Immature natural killer cell (primary cell): ENCODE results near the gene LPCAT1. TPM values are rescaled to one million over a fixed set of nuclear protein-coding genes. Genes with fewer than 3 reads are reported as not detected.
"Not testable (repeated sequence)": the region's sequence is repeated elsewhere in the genome, so short reads cannot be mapped to it uniquely, and the experiment has no call there.

Experiments used
- DNase-seq, 3 donors: peaks; one replicate each; pipeline ENCODE4 v3.0.0; 2022; ENCODE audit warnings: mixed read lengths in 1 of 3
- H3K27ac Mint-ChIP-seq, 6 donors: one replicate each; pipeline ENCODE4 v1.8.0; 2020; ENCODE audit warnings: mixed read lengths in 6 of 6, mild to moderate bottlenecking in 5 of 6, inconsistent platforms in 4 of 6, moderate library complexity in 3 of 6
- H3K27me3 Mint-ChIP-seq, 3 donors: one replicate each; pipeline ENCODE4 v1.8.0; 2020 to 2021; ENCODE audit warnings: low read depth in 3 of 3, mild to moderate bottlenecking in 3 of 3, mixed read lengths in 3 of 3, moderate library complexity in 3 of 3, inconsistent platforms in 1 of 3
- H3K36me3 Mint-ChIP-seq, 3 donors: one replicate each; pipeline ENCODE4 v1.8.0; 2020; ENCODE audit warnings: mixed read lengths in 3 of 3, inconsistent platforms in 2 of 3, mild to moderate bottlenecking in 2 of 3
- H3K4me1 Mint-ChIP-seq, 2 donors: one replicate each; pipeline ENCODE4 v1.8.0; 2020; ENCODE audit warnings: inconsistent platforms in 2 of 2, mild to moderate bottlenecking in 2 of 2, mixed read lengths in 2 of 2, moderate library complexity in 1 of 2
- H3K4me3 Mint-ChIP-seq, 5 donors: one replicate each; pipeline ENCODE4 v1.8.0; 2020; ENCODE audit warnings: mild to moderate bottlenecking in 5 of 5, mixed read lengths in 5 of 5, inconsistent platforms in 3 of 5, moderate library complexity in 3 of 5
- H3K9me3 Mint-ChIP-seq, 6 donors: one replicate each; pipeline ENCODE4 v1.8.0; 2020; ENCODE audit warnings: mild to moderate bottlenecking in 6 of 6, mixed read lengths in 6 of 6, inconsistent platforms in 4 of 6, moderate library complexity in 3 of 6
- polyA plus RNA-seq, 3 donors: library from polyadenylated mRNA; unstranded; fragments of 300-500 nt; fragmentation: Illumina TruSeq; gene quantifications; one replicate each; pipeline ENCODE4 v1.2.3, GENCODE V29; 2021

Gene LPCAT1
- polyA plus RNA-seq, 3 donors from 2014 or later = 107 to 255 (median 144) TPM

- DNase-seq = no peak
- Mint-ChIP-seq H3K27ac (no peak overlapping the region), H3K4me3 (no peak overlapping the region), H3K36me3 (no peaks in the 10 kb centered on the region), H3K9me3 (no peaks in the 10 kb centered on the region), H3K27me3 (peaks cover 0 to 7% (median 5%) of the 10 kb centered on the region in 3 donors), H3K4me1 (peaks cover 0 to 3% of the 10 kb centered on the region in 2 donors)
These were observed 37.7 kb upstream of the LPCAT1 start for GRCh38 chr5:1561402-1561929.

DNA sequence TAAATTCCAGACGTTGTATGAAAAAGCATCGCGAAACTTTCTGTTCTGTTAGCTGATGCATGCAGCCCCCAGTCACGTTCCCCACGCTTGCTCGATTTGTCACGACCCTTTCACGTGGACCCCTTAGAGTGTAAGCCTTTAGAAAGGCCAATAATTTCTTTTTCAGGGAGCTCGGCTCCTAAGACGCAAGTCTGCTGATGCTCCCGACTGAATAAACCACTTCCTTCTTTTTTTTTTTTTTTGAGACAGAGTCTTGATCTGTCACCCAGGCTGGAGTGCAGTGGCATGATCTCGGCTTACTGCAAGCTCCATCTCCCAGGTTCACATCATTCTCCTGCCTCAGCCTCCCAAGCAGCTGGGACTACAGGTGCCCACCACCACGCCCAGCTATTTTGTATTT, 36.7 kb upstream of the LPCAT1 start:
- not testable (repeated sequence) for H3K9me3 Mint-ChIP-seq, H3K27ac Mint-ChIP-seq, DNase-seq, H3K4me1 Mint-ChIP-seq, H3K36me3 Mint-ChIP-seq, H3K27me3 Mint-ChIP-seq, H3K4me3 Mint-ChIP-seq

DNA sequence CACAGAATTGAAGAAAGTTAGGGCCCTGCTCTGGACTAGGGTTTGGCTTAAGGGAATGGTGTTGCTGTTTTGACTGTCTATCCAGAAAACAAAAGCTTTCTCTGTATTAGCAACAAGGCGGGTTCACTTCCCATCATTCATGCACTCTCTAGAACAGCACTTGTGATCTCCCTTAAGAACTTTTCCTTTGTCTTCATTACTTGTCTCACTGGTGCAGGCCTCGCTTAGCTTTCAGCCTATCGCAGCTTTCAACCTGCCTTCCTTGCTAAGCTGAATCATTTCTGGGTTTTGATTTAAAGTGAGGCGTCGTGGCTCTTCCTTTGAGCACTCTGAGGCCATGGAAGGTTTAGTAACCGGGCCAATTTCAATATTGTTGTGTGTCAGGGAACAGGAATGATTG, 35.2 kb upstream of the LPCAT1 start:
- H3K4me3 Mint-ChIP-seq = no peak overlapping the region
- DNase-seq = no peak
- H3K27ac Mint-ChIP-seq = no peak overlapping the region
- H3K36me3 Mint-ChIP-seq = no peaks in the 10 kb centered on the region
- peaks cover 0 to 3% of the 10 kb centered on the region in 2 donors for H3K4me1 Mint-ChIP-seq
- no peaks in the 10 kb centered on the region for H3K9me3 Mint-ChIP-seq
- peaks cover 0 to 9% (median 5%) of the 10 kb centered on the region in 3 donors for H3K27me3 Mint-ChIP-seq

- peaks cover 0 to 3% of the 10 kb centered on the region in 2 donors for H3K4me1 Mint-ChIP-seq
- H3K27ac Mint-ChIP-seq = no peak overlapping the region
- H3K9me3 Mint-ChIP-seq = no peaks in the 10 kb centered on the region
- DNase-seq = no peak
- H3K4me3 Mint-ChIP-seq = no peak overlapping the region
- H3K27me3 Mint-ChIP-seq = peaks cover 0 to 11% (median 5%) of the 10 kb centered on the region in 3 donors
- H3K36me3 Mint-ChIP-seq = no peaks in the 10 kb centered on the region
These were observed 33.5 kb upstream of the LPCAT1 start for GRCh38 chr5:1557114-1557873.

DNA sequence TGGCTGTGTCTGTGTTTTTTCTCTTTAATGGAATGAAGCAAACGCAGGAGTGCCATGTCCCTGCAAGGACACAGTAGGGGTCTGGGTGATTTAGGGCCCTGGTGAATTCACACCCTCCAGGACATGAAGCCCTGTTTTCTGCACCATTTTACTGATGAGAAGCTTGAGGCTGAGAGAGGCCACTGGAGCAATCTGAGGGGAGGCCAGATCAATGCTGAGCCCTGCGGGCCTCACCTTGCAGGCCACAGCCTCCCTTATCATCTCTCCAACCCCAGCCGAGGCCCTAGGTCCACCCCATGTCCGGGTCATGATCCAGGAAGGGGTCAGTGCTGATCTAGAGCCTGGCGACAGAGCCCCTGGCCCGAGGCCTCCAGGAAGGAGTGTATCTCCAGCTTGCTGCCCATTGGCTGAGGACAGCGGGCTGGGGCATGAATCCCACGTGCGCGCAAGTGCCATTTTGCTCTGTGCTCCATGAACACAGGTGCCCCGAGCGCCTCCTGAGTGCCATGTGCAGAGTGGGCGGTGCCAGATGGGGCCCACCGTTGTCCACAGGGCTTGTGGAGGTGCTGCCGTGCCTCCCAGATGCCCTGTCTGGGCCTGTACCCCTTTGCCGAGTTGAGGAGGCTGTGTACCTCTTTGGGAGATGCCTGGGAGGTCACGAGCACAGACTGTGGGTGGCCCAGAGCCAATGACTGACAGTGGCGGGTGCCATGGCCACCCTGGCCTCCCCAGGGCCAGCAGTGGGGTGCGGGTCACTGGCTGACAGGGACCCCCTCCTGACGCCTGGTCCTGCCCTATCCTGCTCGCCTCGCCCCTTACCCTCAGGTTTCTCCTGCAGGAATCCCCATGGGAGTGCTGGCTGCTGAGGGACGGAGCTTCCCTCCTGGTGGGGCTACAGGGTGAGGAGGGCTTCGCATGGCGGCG, 32.3 kb upstream of the LPCAT1 start:
- Mint-ChIP-seq H3K27me3 (peaks cover 0 to 9% (median 4%) of the 10 kb centered on the region in 3 donors), H3K27ac (no peak overlapping the region), H3K4me3 (no peak overlapping the region), H3K36me3 (no peaks in the 10 kb centered on the region), H3K9me3 (no peaks in the 10 kb centered on the region), H3K4me1 (peaks cover 0 to 3% of the 10 kb centered on the region in 2 donors)
- no peak for DNase-seq

DNA sequence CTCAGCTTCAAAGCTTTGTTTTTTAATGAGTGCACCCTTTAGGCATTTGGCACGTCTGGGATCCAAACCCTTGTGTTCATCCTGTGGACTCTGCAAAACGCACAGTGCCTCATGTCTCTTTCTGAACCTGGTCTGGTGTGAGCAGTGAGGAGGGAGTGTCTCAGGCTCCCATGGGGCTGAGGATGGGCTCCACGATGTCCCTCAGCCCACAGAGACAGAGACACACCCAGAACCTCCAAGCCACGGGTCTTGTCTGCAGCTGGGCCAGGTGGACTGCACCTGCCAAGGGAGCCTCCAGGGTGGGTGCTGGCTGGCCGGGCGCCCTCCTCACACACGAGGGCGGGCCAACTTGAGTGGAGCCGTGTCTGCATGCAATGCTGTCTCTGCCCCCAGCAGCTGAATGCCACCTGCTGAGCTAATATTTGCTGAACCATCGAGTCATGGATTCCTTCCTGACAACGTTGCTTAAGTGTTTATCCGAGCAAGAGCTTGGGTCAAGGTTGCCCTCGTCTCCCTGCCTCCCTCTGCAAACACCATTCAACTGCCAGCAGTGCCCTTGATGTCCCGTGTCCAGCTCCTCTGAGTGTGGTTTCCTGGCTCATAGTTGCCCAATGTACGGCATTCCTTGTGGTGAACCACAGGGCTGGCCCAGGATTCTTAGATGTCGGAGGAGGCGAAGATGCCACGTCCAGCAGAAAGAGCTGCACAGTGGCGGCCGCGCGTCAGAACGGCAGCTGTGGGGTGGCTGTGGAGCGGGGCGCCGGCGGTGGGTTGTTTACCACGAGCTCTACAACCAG, 31.4 kb upstream of the LPCAT1 start:
- H3K9me3 Mint-ChIP-seq = no peaks in the 10 kb centered on the region
- no peak for DNase-seq
- H3K4me1 Mint-ChIP-seq = peaks cover 0 to 3% of the 10 kb centered on the region in 2 donors
- H3K27ac Mint-ChIP-seq = no peak overlapping the region
- no peak overlapping the region for H3K4me3 Mint-ChIP-seq
- H3K36me3 Mint-ChIP-seq = no peaks in the 10 kb centered on the region
- peaks cover 0 to 9% (median 4%) of the 10 kb centered on the region in 3 donors for H3K27me3 Mint-ChIP-seq

DNA sequence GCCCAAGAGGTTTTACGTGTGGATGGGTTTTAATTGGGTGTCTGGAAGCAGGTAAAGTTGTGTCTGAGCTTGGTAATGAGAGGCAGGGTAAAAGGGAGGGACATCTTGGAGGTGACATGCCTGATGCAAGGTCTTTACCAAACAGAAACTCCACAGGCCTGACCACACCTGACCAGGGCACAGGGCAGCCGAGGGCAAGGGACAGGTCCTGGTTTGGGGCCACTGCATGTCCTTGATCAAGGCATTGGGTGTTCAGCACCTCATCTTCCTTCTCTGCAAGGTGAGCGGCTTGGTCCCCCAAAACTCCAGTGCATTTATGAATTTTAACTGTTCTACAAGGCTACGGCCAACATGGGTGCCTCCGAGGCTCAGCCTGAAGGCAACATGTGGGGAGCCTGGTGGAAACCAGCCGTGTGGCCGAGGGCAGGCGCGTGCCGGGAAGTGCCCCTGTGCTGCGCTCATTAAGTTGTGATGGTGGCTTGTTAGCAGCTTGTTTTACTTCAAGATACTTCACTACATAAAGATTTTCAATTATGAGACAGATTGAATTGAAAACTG, 30.7 kb upstream of the LPCAT1 start:
- Mint-ChIP-seq H3K27me3 (peaks cover 0 to 6% (median 4%) of the 10 kb centered on the region in 3 donors), H3K4me3 (no peak overlapping the region), H3K27ac (no peak overlapping the region), H3K4me1 (peaks cover 0 to 3% of the 10 kb centered on the region in 2 donors), H3K9me3 (no peaks in the 10 kb centered on the region), H3K36me3 (no peaks in the 10 kb centered on the region)
- no peak for DNase-seq

DNA sequence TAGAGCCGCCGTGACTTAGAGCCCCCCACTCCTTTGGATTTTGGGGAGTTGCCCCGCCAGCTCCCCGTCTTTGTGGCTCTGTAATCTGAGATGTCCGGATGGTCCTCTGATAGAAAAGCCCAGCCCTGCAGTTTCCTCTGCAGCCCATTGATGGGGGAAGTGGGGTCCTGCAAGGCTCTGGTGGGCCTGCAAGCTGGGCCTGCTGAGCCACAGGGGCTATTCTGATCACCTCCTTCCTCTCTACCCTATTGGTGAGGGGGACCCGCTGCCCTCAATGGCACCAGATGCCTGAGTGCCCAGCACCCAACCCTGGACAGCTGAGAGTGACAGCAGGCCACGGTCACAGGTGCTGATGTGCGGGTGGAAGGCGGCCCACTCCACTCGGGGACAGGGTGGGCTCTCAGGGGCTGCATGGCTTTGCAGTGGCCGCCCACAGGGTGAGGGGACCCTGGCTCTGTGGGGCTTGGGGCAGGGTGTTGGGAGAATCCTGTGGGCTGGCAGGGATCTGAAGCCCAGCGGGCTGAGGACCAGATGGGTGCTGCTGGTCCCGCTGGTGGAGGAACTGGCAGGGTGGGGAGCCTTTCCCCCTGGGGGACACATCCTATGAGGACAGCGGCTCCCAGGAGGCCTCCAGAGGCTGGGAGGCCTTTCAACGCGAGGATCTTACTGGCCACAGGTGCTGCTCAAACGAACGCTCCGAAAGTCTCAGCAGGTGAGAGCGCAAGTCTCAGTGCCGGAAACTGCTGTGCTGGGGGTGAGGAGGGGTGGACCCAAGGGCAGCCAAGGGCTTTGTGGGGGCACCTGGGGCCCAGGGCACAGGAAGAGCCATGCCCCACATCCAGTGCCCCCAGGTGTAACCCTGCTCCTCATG, 30.0 kb upstream of the LPCAT1 start:
- Mint-ChIP-seq H3K9me3 (no peaks in the 10 kb centered on the region), H3K36me3 (no peaks in the 10 kb centered on the region), H3K27me3 (peaks cover 0 to 6% (median 2%) of the 10 kb centered on the region in 3 donors), H3K4me1 (no peaks in the 10 kb centered on the region), H3K4me3 (no peak overlapping the region), H3K27ac (no peak overlapping the region)
- DNase-seq = no peak

GRCh38 chr5:1552521-1553255, 28.9 kb upstream of the LPCAT1 start:
- Mint-ChIP-seq H3K27me3 (peaks cover 0 to 10% (median 0%) of the 10 kb centered on the region in 3 donors), H3K4me3 (no peak overlapping the region), H3K9me3 (no peaks in the 10 kb centered on the region), H3K27ac (no peak overlapping the region), H3K4me1 (no peaks in the 10 kb centered on the region), H3K36me3 (no peaks in the 10 kb centered on the region)
- no peak for DNase-seq

GRCh38 chr5:1551426-1552301, 27.9 kb upstream of the LPCAT1 start:
- H3K27ac Mint-ChIP-seq = peak overlapping the region in 1 of 6 donors; percentile 82
- no peak overlapping the region for H3K4me3 Mint-ChIP-seq
- H3K36me3 Mint-ChIP-seq = no peaks in the 10 kb centered on the region
- H3K4me1 Mint-ChIP-seq = no peaks in the 10 kb centered on the region
- no peaks in the 10 kb centered on the region for H3K9me3 Mint-ChIP-seq
- peaks cover 0 to 10% (median 3%) of the 10 kb centered on the region in 3 donors for H3K27me3 Mint-ChIP-seq
- DNase-seq = no peak

DNA sequence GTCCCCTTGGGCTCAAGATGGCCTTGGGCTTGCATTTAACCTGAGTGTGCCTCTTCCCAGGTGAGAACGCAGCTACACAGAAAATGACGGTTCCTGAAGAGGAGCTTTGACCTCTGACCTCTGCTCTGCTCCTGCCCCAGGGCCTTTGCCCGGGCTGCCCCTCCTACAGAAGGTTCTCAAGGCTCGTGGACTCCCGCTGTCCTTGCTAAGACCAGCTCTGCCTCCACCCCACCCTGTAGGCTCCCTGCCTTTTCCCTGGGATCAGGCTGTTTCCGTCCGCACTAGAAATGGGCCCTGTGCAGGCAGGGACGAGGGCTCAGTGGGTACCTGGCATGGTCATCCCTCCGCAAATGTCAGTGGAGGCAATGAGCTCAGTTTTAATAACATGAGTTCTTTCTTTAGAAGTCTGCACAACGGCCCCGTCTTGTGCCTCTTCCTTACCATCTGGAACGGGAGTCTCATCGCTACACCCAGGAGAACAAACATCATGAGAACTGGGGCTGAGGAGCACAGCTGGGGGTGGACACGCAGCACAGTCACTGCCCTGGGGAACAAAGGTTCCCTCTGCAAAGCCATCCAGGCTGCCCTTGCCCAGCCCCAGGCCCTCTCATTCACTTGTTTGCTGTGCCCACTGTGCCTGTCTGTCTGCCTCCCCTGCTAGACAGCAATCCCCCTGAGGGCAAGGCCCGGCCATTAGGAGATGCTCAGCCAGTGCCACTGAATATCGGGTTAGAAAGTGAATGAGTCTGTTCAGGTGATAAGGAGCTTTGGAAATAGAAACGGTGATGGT, 26.7 kb upstream of the LPCAT1 start:
- Mint-ChIP-seq H3K36me3 (no peaks in the 10 kb centered on the region), H3K4me3 (no peak overlapping the region), H3K9me3 (no peaks in the 10 kb centered on the region), H3K27me3 (peaks cover 0 to 10% (median 6%) of the 10 kb centered on the region in 3 donors), H3K27ac (no peak overlapping the region), H3K4me1 (peaks cover 0 to 2% of the 10 kb centered on the region in 2 donors)
- no peak for DNase-seq
